Stimulated activated naive CD4-positive, alpha-beta T cell (primary cell): ENCODE measurements around the gene ABCA2.

Experiments used
- DNase-seq, 6 experiments: peaks; one replicate each; lab custom pipeline; 2025; lab: John Stamatoyannopoulos, UW

ABCA2 gene

DNA sequence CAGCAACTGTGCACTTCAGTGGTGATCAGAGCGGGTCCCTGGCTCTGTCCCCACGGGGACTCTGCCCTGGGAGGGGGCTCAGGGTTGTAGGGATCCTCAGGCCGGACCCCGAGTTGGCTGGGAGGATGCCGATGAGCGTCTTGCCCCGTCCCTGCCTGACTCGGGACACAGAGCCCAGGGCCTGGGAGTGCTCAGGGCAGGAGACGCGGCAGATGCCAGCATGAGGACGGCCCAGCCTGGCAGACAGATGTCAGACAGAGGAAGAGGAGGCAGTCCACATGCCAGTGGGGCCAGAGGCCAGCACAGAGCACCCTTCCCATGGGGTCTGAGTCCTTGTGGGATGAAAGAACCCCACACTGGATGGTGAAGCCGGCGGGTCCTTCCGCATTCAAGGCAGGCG, 64.7 kb downstream of the ABCA2 start:
- DNase-seq: no peak

DNA sequence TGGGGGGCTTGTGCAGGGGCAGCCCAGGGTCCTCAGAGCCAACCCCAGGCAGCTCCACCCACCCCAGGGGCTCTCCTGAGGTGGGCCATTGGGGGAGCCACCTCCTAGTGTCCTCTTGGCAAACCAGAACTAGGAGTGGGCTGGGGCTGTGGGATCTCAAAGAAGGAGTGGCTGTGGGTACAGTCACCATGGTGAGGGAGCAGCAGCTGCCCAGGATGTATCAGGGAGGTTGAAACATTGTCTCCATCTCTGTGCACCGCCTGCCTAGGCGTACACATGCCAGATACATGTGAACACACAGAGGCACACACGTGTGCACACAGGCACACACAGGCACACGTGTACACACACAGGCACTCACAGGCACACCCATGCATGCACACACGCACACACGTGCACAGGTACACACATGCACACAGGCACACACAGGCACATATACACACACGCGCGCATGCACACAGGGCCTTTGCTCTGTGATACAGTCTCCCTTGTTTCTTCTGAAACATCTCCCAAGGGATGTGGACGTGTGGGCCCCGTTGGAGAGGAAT, 65.3 kb downstream of the ABCA2 start:
- no peak for DNase-seq

DNA sequence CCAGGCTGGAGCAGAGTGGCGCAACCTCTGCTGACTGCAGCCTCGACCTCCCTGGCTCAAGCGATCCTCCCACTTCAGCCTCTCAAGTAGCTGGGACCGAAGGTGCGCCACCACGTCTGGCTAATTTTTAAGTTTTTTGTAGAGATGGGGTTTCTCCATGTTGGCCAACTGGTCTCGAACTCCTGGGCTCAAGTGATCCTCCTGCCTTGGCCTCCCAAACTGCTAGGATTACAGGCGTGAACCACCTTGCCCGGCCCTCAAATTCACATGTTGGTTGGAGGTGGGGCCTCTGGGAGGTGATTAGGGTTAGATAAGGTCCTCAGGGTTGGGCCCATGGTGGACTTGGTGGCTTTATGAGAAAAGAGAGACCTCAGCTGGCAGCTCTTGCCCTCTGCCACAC, 65.9 kb downstream of the ABCA2 start:
- no peak for DNase-seq

DNA sequence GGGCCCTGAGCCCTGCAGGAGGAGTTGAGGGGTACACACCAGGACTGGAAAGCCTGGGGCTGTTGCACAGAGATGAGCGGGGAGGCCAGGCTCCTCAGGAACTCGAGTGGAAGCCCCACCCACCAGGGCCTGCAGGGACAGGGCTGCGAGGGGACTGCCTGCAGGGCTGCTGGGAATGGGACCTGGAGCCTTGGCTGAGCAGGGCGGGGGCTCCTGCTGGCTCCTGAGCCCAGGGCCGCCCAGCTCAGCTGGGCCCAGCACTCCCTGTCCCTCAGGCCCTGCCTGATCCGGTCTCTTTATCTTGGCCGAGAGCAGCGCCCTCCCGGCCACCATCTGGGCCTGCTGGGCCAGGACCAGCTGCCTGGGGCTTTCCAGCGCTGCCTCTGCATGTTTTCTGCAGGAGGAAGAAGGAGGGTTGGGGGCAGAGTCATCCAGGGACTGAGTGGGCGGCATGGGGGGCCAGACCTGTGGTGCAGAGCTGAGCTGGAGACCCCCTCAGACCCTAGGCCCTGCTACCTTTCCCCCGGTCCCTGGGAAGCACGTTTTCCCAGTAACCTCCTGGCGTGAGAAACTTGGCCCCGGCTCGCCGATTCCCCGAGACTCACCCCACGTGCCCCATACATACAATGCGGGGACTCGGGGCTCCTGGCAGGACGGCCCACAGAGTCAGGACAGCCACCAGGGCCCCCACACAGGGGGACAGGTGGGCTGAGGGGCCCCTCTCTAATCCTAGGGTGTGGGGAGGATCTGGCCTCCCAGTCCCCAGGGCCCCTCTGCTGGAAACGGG, 66.6 kb downstream of the ABCA2 start:
- DNase-seq: no peak

DNA sequence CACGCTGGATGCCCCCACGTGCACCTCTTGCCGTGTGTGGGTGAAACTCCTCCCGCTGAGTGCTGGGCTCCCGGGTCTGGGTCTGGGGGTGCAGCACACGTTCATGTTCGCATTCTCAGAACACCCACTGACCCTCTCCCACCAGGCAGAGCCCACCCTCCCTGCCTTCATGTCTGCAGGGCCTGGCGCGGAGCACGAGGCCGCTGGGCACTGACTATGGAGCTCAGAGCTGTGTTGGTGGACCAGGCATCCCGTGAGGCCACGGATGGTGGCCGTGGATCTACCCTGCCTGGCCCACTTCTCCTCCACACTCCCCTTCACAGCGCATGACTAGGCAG, 67.1 kb downstream of the ABCA2 start:
- no peak for DNase-seq

DNA sequence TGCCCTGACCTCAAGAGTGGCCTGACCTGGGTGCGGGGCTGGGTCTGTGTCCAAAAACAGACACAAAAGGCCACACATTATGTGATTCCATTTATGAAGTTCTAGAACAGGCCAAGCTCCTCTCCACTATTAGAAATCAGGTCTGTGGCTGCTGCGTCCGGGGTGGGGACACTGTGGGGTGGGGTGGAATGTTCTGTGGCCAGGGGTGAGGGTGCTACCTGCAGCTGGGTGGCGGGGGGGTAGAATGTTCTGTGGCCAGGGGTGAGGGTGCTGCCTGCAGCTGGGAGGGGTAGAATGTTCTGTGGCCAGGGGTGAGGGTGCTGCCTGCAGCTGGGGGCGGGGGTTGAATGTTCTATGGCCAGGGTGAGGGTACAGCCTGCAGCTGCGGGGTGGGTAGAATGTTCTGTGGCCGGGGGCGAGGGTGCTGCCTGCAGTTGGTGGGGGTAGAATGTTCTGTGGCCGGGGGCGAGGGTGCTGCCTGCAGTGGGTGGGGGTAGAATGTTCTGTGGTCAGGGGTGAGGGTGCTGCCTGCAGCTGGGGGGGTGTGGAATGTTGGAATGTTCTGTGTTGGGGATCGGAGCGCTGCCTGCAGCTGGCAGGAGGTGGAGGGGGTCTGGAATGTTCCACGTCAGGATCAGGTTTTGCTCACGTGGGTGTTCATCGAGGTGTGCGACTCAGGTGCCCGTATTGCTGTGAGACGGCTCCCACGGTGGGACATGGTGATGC, 67.7 kb downstream of the ABCA2 start:
- no peak for DNase-seq

GRCh38 chr9:136958898-136959850, 68.9 kb downstream of the ABCA2 start:
- DNase-seq: no peak

DNA sequence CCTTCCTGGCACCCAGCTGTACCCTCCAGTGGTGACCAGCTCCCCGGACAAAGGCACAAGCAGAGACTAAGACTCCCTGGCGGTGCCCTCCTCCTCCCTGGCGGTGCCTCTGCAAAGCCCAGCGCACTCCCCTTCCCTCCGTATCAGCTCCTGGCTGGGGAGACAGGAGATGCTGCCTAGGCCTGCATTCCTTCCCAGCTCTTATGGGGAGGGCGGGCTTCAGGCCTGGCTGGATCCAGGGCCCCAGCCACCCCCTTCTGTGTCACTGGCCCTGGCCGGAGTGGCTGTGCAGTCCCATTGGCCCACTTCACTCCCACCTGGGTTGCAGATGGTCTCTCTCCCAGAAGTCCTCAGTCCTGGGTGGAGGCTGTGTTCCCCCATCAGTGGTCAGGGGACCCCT, 69.6 kb downstream of the ABCA2 start:
- no peak for DNase-seq

DNA sequence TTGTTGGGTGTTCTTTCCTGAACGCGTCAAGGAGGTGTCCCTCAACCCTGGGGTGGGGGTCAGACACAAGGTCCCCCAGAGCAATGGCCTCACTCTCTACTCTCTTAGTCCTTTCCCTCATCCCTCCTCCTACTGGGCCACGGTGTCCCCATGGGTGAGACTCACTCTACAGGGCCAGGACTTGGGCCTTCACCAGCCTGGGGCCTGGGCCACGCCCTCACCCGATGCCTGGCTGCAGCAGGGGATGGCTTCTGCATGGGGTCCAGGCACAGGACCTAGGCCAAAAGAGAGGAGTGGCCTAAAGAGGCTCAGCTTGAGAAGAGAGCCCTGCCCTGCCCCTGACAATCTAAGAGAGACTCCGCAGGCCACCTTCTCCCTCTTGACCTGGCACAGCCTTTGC, 70.1 kb downstream of the ABCA2 start:
- no peak for DNase-seq

DNA sequence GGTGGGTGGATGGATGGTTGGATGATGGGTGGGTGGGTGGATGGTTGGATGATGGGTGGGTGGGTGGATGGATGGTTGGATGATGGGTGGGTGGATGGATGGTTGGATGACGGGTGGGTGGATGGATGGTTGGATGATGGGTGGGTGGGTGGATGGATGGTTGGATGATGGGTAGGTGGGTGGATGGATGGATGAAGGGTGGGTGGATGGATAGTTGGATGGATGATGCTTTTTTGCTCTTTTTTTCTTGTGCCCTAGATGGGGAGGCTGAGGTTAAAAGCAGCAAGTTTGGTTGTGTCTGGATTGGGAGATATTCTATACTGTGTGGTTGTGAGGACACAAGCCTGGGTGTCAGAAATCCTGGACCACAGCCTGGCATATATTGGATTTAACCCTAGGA, 70.6 kb downstream of the ABCA2 start:
- DNase-seq: no peak
